WI38 (cell line): ENCODE results near the gene MROH2A.
"Not testable (repeated sequence)": the region's sequence is repeated elsewhere in the genome, so short reads cannot be mapped to it uniquely, and the experiment has no call there.

Experiments used
- H3K4me3 ChIP-seq: 2 replicates; pipeline ENCODE4 v1.5.1; 2011; ENCODE audit warnings: low read depth, mild to moderate bottlenecking, control low read depth, low read length
- TF ChIP-seq, protein P1 (sequence below): IDR thresholded peaks from 2 replicates; pipeline ENCODE4 v1.5.1; 2012; ENCODE audit warnings: low read depth, mild to moderate bottlenecking, control low read depth, low read length

MROH2A gene, protein sequence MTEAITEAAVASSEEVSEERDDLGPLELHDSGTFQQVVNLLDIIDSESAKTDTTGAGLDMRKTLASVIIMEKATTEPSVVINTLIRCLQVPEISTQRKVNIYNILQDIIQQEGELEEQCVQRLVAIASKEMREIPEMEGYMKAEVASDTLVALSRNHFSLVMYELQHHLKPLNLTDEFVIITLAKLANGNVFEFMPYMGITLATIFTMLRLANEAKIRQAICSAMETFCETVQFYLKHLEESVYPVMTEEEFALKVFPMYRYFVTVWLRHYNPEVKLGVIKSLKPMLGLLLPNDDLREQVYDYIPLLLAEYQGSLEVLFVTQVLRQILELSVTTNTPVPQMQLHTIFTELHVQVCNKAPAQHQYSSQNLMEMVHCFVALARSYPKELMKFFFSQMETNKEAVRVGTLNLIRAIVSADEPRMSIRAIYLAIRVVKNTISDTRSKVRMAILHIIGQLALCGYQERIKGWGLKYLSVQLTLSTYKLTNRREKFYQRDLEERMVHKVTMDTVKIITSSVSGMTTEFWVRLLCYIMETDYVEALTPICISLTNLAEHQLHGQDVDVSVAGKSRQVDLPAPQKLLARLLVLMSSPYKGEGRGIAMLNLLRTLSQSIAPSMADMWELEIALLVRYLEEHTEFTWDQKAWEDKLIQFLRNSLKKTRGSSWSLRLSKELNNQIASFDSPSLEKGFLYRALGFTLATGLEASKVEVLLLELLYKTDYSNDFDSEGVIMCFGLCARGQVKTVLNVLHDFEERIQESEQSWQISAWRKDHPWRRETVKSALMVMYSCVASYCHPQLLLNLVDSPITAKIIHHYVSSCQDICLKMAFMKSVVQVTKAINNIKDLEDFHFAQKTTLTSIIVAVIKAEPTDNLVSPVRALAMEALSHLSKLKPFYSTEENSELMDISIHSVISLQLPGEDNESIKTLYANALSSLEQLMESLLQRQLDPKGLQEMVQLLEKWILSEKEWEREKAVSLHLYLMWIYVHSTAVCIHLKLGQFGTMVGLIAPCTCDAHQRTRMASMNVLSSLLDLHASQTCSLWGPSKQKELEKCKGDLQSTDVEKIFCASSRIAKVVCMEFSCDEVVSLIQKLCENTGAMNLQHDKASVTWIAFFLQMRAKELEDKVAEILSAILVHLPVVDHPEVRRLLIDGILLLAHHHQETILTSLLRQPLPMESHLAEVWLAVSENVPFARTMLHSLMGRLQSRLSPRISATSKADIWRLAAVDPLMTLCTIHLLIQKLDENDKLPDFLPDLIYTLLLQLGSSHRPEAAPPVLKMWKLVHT (N-terminal part only)

DNA sequence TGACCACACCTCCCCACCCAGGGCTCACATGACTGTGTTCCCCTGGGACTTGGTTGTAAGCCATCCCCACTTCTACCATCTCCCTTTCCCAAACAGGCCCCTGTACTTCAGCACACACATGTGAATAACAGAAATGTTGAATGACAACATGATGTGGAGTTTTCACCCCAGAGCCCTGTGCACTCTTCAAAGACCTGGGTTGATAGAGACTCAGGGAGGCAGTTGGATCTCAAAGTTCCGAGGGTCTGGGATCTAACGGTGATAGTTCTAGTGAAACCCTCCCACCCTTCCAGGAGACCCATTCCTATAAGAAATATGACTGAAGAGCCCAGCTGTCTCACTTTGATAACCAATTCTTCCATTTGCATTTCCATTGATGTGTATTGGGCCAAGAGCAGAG is at the start of gene MROH2A:
Gene MROH2A (plus strand): TSS at position 301 of the 400 bp plus-strand sequence. CDS start 1,029 bp downstream, outside the sequence.
- H3K4me3 ChIP-seq = no peak within 1 kb of the TSS
- TF ChIP-seq, protein P1, sequence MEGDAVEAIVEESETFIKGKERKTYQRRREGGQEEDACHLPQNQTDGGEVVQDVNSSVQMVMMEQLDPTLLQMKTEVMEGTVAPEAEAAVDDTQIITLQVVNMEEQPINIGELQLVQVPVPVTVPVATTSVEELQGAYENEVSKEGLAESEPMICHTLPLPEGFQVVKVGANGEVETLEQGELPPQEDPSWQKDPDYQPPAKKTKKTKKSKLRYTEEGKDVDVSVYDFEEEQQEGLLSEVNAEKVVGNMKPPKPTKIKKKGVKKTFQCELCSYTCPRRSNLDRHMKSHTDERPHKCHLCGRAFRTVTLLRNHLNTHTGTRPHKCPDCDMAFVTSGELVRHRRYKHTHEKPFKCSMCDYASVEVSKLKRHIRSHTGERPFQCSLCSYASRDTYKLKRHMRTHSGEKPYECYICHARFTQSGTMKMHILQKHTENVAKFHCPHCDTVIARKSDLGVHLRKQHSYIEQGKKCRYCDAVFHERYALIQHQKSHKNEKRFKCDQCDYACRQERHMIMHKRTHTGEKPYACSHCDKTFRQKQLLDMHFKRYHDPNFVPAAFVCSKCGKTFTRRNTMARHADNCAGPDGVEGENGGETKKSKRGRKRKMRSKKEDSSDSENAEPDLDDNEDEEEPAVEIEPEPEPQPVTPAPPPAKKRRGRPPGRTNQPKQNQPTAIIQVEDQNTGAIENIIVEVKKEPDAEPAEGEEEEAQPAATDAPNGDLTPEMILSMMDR = no peak

- no peak within 1 kb of the TSS for H3K4me3 ChIP-seq
- TF ChIP-seq, protein P1 = no peak
These were observed 49.3 kb upstream of the MROH2A start, which contains the start of gene UGT1A3 for GRCh38 chr2:233728723-233729301. Gene UGT1A3 (plus strand): TSS chr2:233729042. CDS start chr2:233729127, 85 bp downstream.

DNA sequence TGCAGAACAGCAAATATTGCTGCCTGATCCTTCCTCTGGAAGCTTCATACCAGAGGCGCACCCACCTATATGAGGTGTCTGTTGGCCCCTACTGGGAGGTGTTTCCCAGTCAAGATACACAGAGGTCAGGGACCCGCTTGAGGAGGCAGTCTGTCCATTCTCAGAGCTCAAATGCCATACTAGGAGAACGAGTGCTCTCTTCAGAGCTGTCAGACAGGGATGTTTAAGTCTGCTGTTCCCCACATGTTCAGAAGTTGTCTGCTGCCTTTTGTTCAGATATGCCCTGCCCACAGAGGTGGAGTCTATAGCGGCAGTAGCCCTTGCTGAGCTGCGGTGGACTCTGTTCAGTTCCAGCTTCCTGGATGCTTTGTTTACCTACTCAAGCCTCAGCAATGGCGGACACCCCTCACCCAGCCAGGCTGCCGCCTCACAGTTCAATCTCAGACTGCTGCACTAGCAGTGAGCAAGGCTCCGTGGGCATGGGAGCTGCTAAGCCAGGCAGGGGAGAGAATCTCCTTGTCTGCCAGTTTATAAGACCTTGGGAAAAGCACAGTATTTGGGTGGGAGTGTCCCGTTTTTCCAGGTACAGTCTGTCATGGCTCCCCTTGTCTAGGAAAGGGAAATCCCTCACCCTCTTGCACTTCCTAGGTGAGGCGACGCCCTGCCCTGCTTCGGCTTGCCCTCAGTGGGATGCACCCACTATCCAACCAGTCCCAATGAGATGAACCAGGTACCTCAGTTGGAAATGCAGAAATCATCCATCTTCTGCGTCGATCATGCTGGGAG is 41.1 kb upstream of the MROH2A start:
- H3K4me3 ChIP-seq = not testable (repeated sequence)

GRCh38 chr2:233740870-233741269 is 37.3 kb upstream of the MROH2A start:
- no peak overlapping the region for H3K4me3 ChIP-seq
- TF ChIP-seq, protein P1 = no peak

GRCh38 chr2:233743464-233744259 is 34.5 kb upstream of the MROH2A start:
- no peak overlapping the region for H3K4me3 ChIP-seq
- TF ChIP-seq, protein P1 = no peak

GRCh38 chr2:233745073-233745755 is 32.9 kb upstream of the MROH2A start:
- TF ChIP-seq, protein P1 = no peak
- no peak overlapping the region for H3K4me3 ChIP-seq

- H3K4me3 ChIP-seq = not testable (repeated sequence)
These were observed 32.3 kb upstream of the MROH2A start for GRCh38 chr2:233745838-233746237.
